ENCODE measurements around the gene YTHDC1.
A peak's percentile ranks its signal among the peaks of the same experiment; 100 is the strongest.

YTHDC1 gene

GRCh38 chr4:68358988-68359387 is 9.1 kb upstream of the YTHDC1 start:
- no peak for DNase-seq (ENCODE audit: low read depth)

GRCh38 chr4:68352791-68353190 is 2.9 kb upstream of the YTHDC1 start:
- DNase-seq (ENCODE audit: low read depth) = no peak

- no peak for DNase-seq (ENCODE audit: low read depth)
Measured at GRCh38 chr4:68349279-68349648, 626 bp downstream of the YTHDC1 start.

GRCh38 chr4:68348577-68348976 is 1.3 kb downstream of the YTHDC1 start:
- no peak for DNase-seq (ENCODE audit: low read depth)

- no peak for DNase-seq (ENCODE audit: low read depth)
Measured at GRCh38 chr4:68347845-68348244, 2.0 kb downstream of the YTHDC1 start.

GRCh38 chr4:68346461-68346860 is 3.4 kb downstream of the YTHDC1 start:
- DNase-seq (ENCODE audit: low read depth) = no peak

- no peak for DNase-seq (ENCODE audit: low read depth)
Measured at GRCh38 chr4:68344785-68345184, 5.1 kb downstream of the YTHDC1 start.

- no peak for DNase-seq (ENCODE audit: low read depth)
Measured at GRCh38 chr4:68344049-68344448, 5.8 kb downstream of the YTHDC1 start.

GRCh38 chr4:68342134-68342533 is 7.8 kb downstream of the YTHDC1 start:
- DNase-seq (ENCODE audit: low read depth) = peak; percentile 39

GRCh38 chr4:68338625-68339024 is 11.3 kb downstream of the YTHDC1 start:
- no peak for DNase-seq (ENCODE audit: low read depth)

GRCh38 chr4:68337522-68337921 is 12.4 kb downstream of the YTHDC1 start:
- no peak for DNase-seq (ENCODE audit: low read depth)

GRCh38 chr4:68337004-68337403 is 12.9 kb downstream of the YTHDC1 start:
- DNase-seq (ENCODE audit: low read depth) = no peak

- no peak for DNase-seq (ENCODE audit: low read depth)
Measured at GRCh38 chr4:68336530-68336929, 13.4 kb downstream of the YTHDC1 start.

GRCh38 chr4:68326141-68326540 is 23.7 kb downstream of the YTHDC1 start:
- DNase-seq (ENCODE audit: low read depth) = no peak

- DNase-seq (ENCODE audit: low read depth) = no peak
Measured at GRCh38 chr4:68324519-68325262, 25.2 kb downstream of the YTHDC1 start.

GRCh38 chr4:68319040-68319439 is 30.9 kb downstream of the YTHDC1 start:
- no peak for DNase-seq (ENCODE audit: low read depth)

GRCh38 chr4:68316193-68316969 is 33.5 kb downstream of the YTHDC1 start:
- DNase-seq (ENCODE audit: low read depth) = no peak

GRCh38 chr4:68310651-68311247 is 39.1 kb downstream of the YTHDC1 start:
- no peak for DNase-seq (ENCODE audit: low read depth)

- no peak for DNase-seq (ENCODE audit: low read depth)
Measured at GRCh38 chr4:68304731-68305130, 45.2 kb downstream of the YTHDC1 start.

GRCh38 chr4:68299492-68300457 is 50.1 kb downstream of the YTHDC1 start:
- no peak for DNase-seq (ENCODE audit: low read depth)

- DNase-seq (ENCODE audit: low read depth) = no peak
Measured at GRCh38 chr4:68297137-68297536, 52.8 kb downstream of the YTHDC1 start.

- no peak for DNase-seq (ENCODE audit: low read depth)
Measured at GRCh38 chr4:68291256-68291655, 58.6 kb downstream of the YTHDC1 start.
